A549 (cell line): Measurements from ENCODE around the gene NR4A2. TPM values are rescaled to one million over a fixed set of nuclear protein-coding genes. Genes with fewer than 3 reads are reported as not detected.
"Not testable (repeated sequence)": the region's sequence is repeated elsewhere in the genome, so short reads cannot be mapped to it uniquely, and the experiment has no call there.

ENCODE experiments used
- ATAC-seq, 2 experiments: fragments of 200-7000 bp in 1 of 2; fragments of >200 bp in 1 of 2; cut with Nextera tagmentation in 1 of 2; cut with Tn5 transposase in 1 of 2; 3 replicates each; pipeline versions ENCODE4 v1.8.0 to v1.9.1; 2018 to 2020; ENCODE audit warnings: mild to moderate bottlenecking in 1 of 2, moderate library complexity in 1 of 2
- CTCF ChIA-PET: fragments of 300-600 bp; sonication (Branson Sonifier 250); formaldehyde crosslinking; extraction: SDS; loops from one replicate; lab custom pipeline; 2021; ENCODE audit warnings: antibody characterized with exemption, inconsistent platforms; lab: Yijun Ruan, JAX
- POLR2A ChIA-PET: fragments of 350-600 bp; formaldehyde crosslinking; extraction: SDS; loops from one replicate; lab custom pipeline; 2021; ENCODE audit warnings: antibody characterized with exemption, inconsistent platforms; lab: Yijun Ruan, JAX
- DNase-seq, 2 experiments: peaks; one replicate each; pipeline versions ENCODE4 v3.0.0 to v3.0.0-alpha.2; 2011 to 2016; ENCODE audit warnings: low read depth in 1 of 2, low spot score in 1 of 2
- FAIRE-seq: peaks from 2 replicates; lab custom pipeline; 2011; peaks lifted over from hg19 to GRCh38; lab: Jason Lieb, UNC
- H3K27ac ChIP-seq, 2 experiments: fragments of >200 bp; sonication (Bioruptor Twin); formaldehyde crosslinking; 3 replicates each; pipeline ENCODE4 v1.5.1; 2016 to 2017
- H3K4me1 ChIP-seq: fragments of >200 bp; sonication (Bioruptor Twin); formaldehyde crosslinking; 3 replicates; pipeline ENCODE4 v1.6.1; 2016
- H3K4me2 ChIP-seq: fragments of >200 bp; sonication (Bioruptor Twin); formaldehyde crosslinking; 3 replicates; pipeline ENCODE4 v1.6.1; 2016
- H3K4me3 ChIP-seq: fragments of >200 bp; sonication (Bioruptor Twin); formaldehyde crosslinking; 3 replicates; pipeline ENCODE4 v1.5.1; 2016
- H3K9me3 ChIP-seq: fragments of >200 bp; sonication (Bioruptor Twin); formaldehyde crosslinking; 3 replicates; pipeline ENCODE4 v1.6.1; 2016
- ATOH8 ChIP-seq: fragments of 250-450 bp; sonication (Bioruptor Pico); IDR thresholded peaks from 2 replicates; pipeline ENCODE4 v1.5.0; 2020; ENCODE audit warnings: low read depth, mild to moderate bottlenecking, moderate library complexity
- BCL3 ChIP-seq: fragments of >200 bp; sonication (Bioruptor Twin); formaldehyde crosslinking; IDR thresholded peaks from 3 replicates; pipeline ENCODE4 v1.6.1; 2016
- BHLHE40 ChIP-seq: IDR thresholded peaks from 2 replicates; pipeline ENCODE4 v1.6.1; 2012; ENCODE audit warnings: low read depth, low read length, inconsistent platforms
- CBX8 ChIP-seq: fragments of 200-600 bp; sonication (generic); IDR thresholded peaks from 2 replicates; pipeline ENCODE4 v1.6.1; 2016
- CEBPB ChIP-seq, 2 experiments: fragments of >200 bp in 1 of 2; sonication (Bioruptor Twin) in 1 of 2; formaldehyde crosslinking in 1 of 2; IDR thresholded peaks; 2 replicates each; pipeline ENCODE4 v1.6.1; 2012 to 2016
- E2F6 ChIP-seq: IDR thresholded peaks from 2 replicates; pipeline ENCODE4 v1.6.1; 2012; ENCODE audit warnings: low read depth, borderline replicate concordance
- EHF ChIP-seq: fragments of 250-450 bp; sonication (Bioruptor Pico); IDR thresholded peaks from 2 replicates; pipeline ENCODE4 v1.5.0; 2020; ENCODE audit warnings: mild to moderate bottlenecking
- FOSL2 ChIP-seq, 2 experiments: fragments of 450-650 bp in 1 of 2; fragments of >200 bp in 1 of 2; sonication (Bioruptor Twin) in 1 of 2; formaldehyde crosslinking; IDR thresholded peaks; 2 replicates each; pipeline versions ENCODE4 v1.5.0 to v1.6.1; 2016 to 2020; ENCODE audit warnings: mild to moderate bottlenecking in 1 of 2, moderate library complexity in 1 of 2
- HES2 ChIP-seq: fragments of >200 bp; sonication (Bioruptor Twin); formaldehyde crosslinking; IDR thresholded peaks from 2 replicates; pipeline ENCODE4 v1.6.1; 2016
- HEYL ChIP-seq: fragments of 250-450 bp; sonication (Bioruptor Pico); IDR thresholded peaks from 2 replicates; pipeline ENCODE4 v1.8.0; 2021; ENCODE audit warnings: mild to moderate bottlenecking, moderate library complexity
- JUN ChIP-seq, 2 experiments: fragments of >200 bp; sonication (Bioruptor Twin); formaldehyde crosslinking; IDR thresholded peaks; 2 replicates in 1 of 2; 3 replicates in 1 of 2; pipeline ENCODE4 v1.6.1; 2016 to 2017
- JUNB ChIP-seq: fragments of >200 bp; sonication (Bioruptor Twin); formaldehyde crosslinking; IDR thresholded peaks from 2 replicates; pipeline ENCODE4 v1.6.1; 2016
- KDM5A ChIP-seq: fragments of 200-600 bp; sonication (generic); IDR thresholded peaks from 2 replicates; pipeline ENCODE4 v1.6.1; 2016; ENCODE audit warnings: antibody characterized with exemption, mild to moderate bottlenecking
- MAX ChIP-seq: IDR thresholded peaks from 2 replicates; pipeline ENCODE4 v1.6.1; 2012
- NFE2L2 ChIP-seq: fragments of 150-350 bp; conservative IDR thresholded peaks from 2 replicates; pipeline ENCODE4 v1.6.1; 2014; ENCODE audit warnings: low read length
- NR3C1 ChIP-seq: fragments of >200 bp; sonication (Bioruptor Twin); formaldehyde crosslinking; IDR thresholded peaks from 3 replicates; pipeline ENCODE4 v1.6.1; 2017
- PHF8 ChIP-seq: fragments of 200-600 bp; sonication (generic); IDR thresholded peaks from 2 replicates; pipeline ENCODE4 v1.6.1; 2016; ENCODE audit warnings: low read depth, mild to moderate bottlenecking, antibody characterized with exemption, moderate library complexity, borderline replicate concordance
- POLR2AphosphoS2 ChIP-seq: conservative IDR thresholded peaks from 2 replicates; pipeline ENCODE4 v1.6.1; 2012; ENCODE audit warnings: low read length, improper control_type of control experiment, inconsistent platforms
- RAD21 ChIP-seq, 2 experiments: fragments of >200 bp in 1 of 2; sonication (Bioruptor Twin) in 1 of 2; formaldehyde crosslinking in 1 of 2; IDR thresholded peaks in 1 of 2; conservative IDR thresholded peaks in 1 of 2; 2 replicates in 1 of 2; 3 replicates in 1 of 2; pipeline ENCODE4 v1.6.1; 2012 to 2018; ENCODE audit warnings: inconsistent platforms in 1 of 2
- RARB ChIP-seq: fragments of 250-450 bp; sonication (Bioruptor Pico); IDR thresholded peaks from 2 replicates; pipeline ENCODE4 v1.8.0; 2021; ENCODE audit warnings: mild to moderate bottlenecking, moderate library complexity
- RNF2 ChIP-seq: fragments of 200-600 bp; sonication (generic); IDR thresholded peaks from 2 replicates; pipeline ENCODE4 v1.6.1; 2016; ENCODE audit warnings: low read depth, mild to moderate bottlenecking, antibody characterized with exemption, moderate library complexity, borderline replicate concordance
- SMC3 ChIP-seq: fragments of >200 bp; sonication (Bioruptor Twin); formaldehyde crosslinking; IDR thresholded peaks from 3 replicates; pipeline ENCODE4 v1.6.1; 2018; ENCODE audit warnings: inconsistent platforms
- TFCP2L1 ChIP-seq: fragments of 250-450 bp; sonication (Bioruptor Pico); IDR thresholded peaks from 2 replicates; pipeline ENCODE4 v1.5.0; 2021; ENCODE audit warnings: mild to moderate bottlenecking
- USF2 ChIP-seq: fragments of 450-650 bp; IDR thresholded peaks from 2 replicates; pipeline ENCODE4 v1.6.1; 2014; ENCODE audit warnings: antibody characterized with exemption
- ZC3H11A ChIP-seq: fragments of 450-650 bp; IDR thresholded peaks from 2 replicates; pipeline ENCODE4 v1.6.1; 2014; ENCODE audit warnings: antibody characterized with exemption, mild to moderate bottlenecking
- ZFP36 ChIP-seq: fragments of 450-650 bp; IDR thresholded peaks from 2 replicates; pipeline ENCODE4 v1.6.1; 2014; ENCODE audit warnings: borderline replicate concordance; ENCODE audit not compliant: partially characterized antibody
- ZNF302 ChIP-seq: fragments of 250-450 bp; sonication (Bioruptor Pico); IDR thresholded peaks from 2 replicates; pipeline ENCODE4 v1.9.0; 2021; ENCODE audit warnings: inconsistent platforms, mild to moderate bottlenecking, moderate library complexity
- WGBS: methylation state at CpG from one replicate; pipeline ENCODE4 v1.1.6; 2017; ENCODE audit errors: missing lambda C conversion rate; 5-methylcytosine and 5-hydroxymethylcytosine counted together
- polyA plus RNA-seq, 4 experiments: library from polyadenylated mRNA; depleted of rRNA in 3 of 4; stranded (reverse); fragments of >200 nt; fragmentation: RNase III in 1 of 4; extraction: RNeasy Plus Mini Kit Qiagen cat#74134 plus additional on column Dnase treatment in 1 of 4; gene quantifications; 2 replicates in 3 of 4; 3 replicates in 1 of 4; pipeline ENCODE4 v1.2.3, GENCODE V29; 2011 to 2017

NR4A2 gene
- polyA plus RNA-seq, 2 of the 4 experiments (the other 2 are of a cell fraction), result 2.3 to 9.7 TPM

- CTCF ChIA-PET, result interaction anchor here (1.2 kb wide), 1 partner anchor 13 kb away, joined by 4 read pairs; no protein-coding TSS in a partner anchor
- no peak overlapping the region for H3K4me3 ChIP-seq
- DNase-seq (no peak), ATAC-seq (no peak), FAIRE-seq (no peak)
- H3K27ac ChIP-seq, result no peak overlapping the region
- TF ChIP-seq MAX, result no peak
- TF ChIP-seq HEYL (CRISPR knock-in tag), result no peak
- TF ChIP-seq RNF2, result no peak
- TF ChIP-seq SMC3, result no peak
- no peak for TF ChIP-seq ZFP36
- no peak for TF ChIP-seq RARB
- TF ChIP-seq E2F6, result no peak
- TF ChIP-seq PHF8, result no peak
- no peak for TF ChIP-seq NR3C1
- TF ChIP-seq CBX8, result no peak
- no peak for TF ChIP-seq NFE2L2
- TF ChIP-seq ZC3H11A, result no peak
- no peak for TF ChIP-seq USF2
- no peak for TF ChIP-seq EHF
- TF ChIP-seq POLR2AphosphoS2, result no peak
- TF ChIP-seq FOSL2 (IDR thresholded peaks at IDR 0.05), result no peak
- TF ChIP-seq FOSL2 (CRISPR knock-in tag; IDR thresholded peaks at IDR 0.05), result no peak
- TF ChIP-seq BCL3, result no peak
- TF ChIP-seq TFCP2L1, result no peak
- TF ChIP-seq KDM5A, result no peak
- TF ChIP-seq JUN (IDR thresholded peaks at IDR 0.05), result no peak
- H3K9me3 ChIP-seq, result no peaks in the 10 kb centered on the region
- H3K4me1 ChIP-seq, result no peaks in the 10 kb centered on the region
- no peak overlapping the region for H3K4me2 ChIP-seq
- WGBS, result 63% methylated on average over 8 of the region's 8 CpGs
- POLR2A ChIA-PET, result no interaction called here
Observed at GRCh38 chr2:156294945-156295580, 37.5 kb downstream of the NR4A2 start.

- H3K4me1 ChIP-seq, ATAC-seq, H3K27ac ChIP-seq, CTCF ChIA-PET, DNase-seq, FAIRE-seq, H3K4me3 ChIP-seq, POLR2A ChIA-PET, H3K4me2 ChIP-seq, H3K9me3 ChIP-seq: not testable (repeated sequence)
- WGBS, result 84% methylated on average over 6 of the region's 29 CpGs
Observed at GRCh38 chr2:156293382-156293781, 39.1 kb downstream of the NR4A2 start.

- no peak for ATAC-seq
- no peak for FAIRE-seq
- ChIA-PET POLR2A (no interaction called here), CTCF (no interaction called here)
- no peak overlapping the region for H3K27ac ChIP-seq
- H3K9me3 ChIP-seq, result no peaks in the 10 kb centered on the region
- no peak overlapping the region for H3K4me3 ChIP-seq
- WGBS, result 46% methylated on average over 5 of the region's 5 CpGs
- H3K4me2 ChIP-seq, result no peak overlapping the region
- no peak for DNase-seq
- no peaks in the 10 kb centered on the region for H3K4me1 ChIP-seq
- TF ChIP-seq BHLHE40 (no peak), RARB (no peak), EHF (no peak), FOSL2 (IDR thresholded peaks at IDR 0.05) (no peak), FOSL2 (CRISPR knock-in tag; IDR thresholded peaks at IDR 0.05) (no peak), JUNB (no peak), ATOH8 (no peak), E2F6 (no peak), RAD21 (conservative IDR thresholded peaks at IDR 0.05 in 1 of 2, IDR thresholded peaks at IDR 0.05 in 1 of 2) (no peak), CEBPB (IDR thresholded peaks at IDR 0.05) (no peak), ZNF302 (CRISPR knock-in tag) (no peak), SMC3 (no peak), JUN (IDR thresholded peaks at IDR 0.05) (no peak), HES2 (no peak)
Observed at GRCh38 chr2:156279446-156280150, 52.9 kb downstream of the NR4A2 start.
